Hepatocyte (in vitro differentiated cells): ENCODE results near the gene NPW. TPM values are rescaled to one million over a fixed set of nuclear protein-coding genes. Genes with fewer than 3 reads are reported as not detected.

ENCODE experiments used
- DNase-seq: peaks from one replicate; pipeline ENCODE4 v3.0.0-alpha.2; 2016; ENCODE audit warnings: low spot score
- H2AFZ ChIP-seq: fragments of 200-600 bp; sonication (generic); 2 replicates; pipeline ENCODE4 v1.6.0; 2016; ENCODE audit warnings: antibody characterized with exemption, mild to moderate bottlenecking
- H3K27ac ChIP-seq: fragments of 200-600 bp; sonication (generic); 2 replicates; pipeline ENCODE4 v1.5.1; 2016; ENCODE audit warnings: mild to moderate bottlenecking
- H3K27me3 ChIP-seq: fragments of 200-600 bp; sonication (generic); 2 replicates; pipeline ENCODE4 v1.6.1; 2016
- H3K36me3 ChIP-seq: fragments of 200-600 bp; sonication (generic); replicated peaks from 2 replicates; pipeline ENCODE4 v1.5.1; 2016; ENCODE audit warnings: low read depth; ENCODE audit not compliant: insufficient read depth
- H3K4me1 ChIP-seq: fragments of 200-600 bp; sonication (generic); 2 replicates; pipeline ENCODE4 v1.5.1; 2016; ENCODE audit warnings: mild to moderate bottlenecking, moderate library complexity; ENCODE audit not compliant: insufficient read depth
- H3K4me2 ChIP-seq: fragments of 200-600 bp; sonication (generic); 2 replicates; pipeline ENCODE4 v1.6.0; 2016
- H3K4me3 ChIP-seq: fragments of 200-600 bp; sonication (generic); 2 replicates; pipeline ENCODE4 v1.5.1; 2016; ENCODE audit warnings: mild to moderate bottlenecking
- H3K79me2 ChIP-seq: fragments of 200-600 bp; sonication (generic); 2 replicates; pipeline ENCODE4 v1.6.0; 2017; ENCODE audit warnings: mild to moderate bottlenecking
- H3K9me2 ChIP-seq: fragments of 200-600 bp; sonication (generic); replicated peaks from 2 replicates; pipeline ENCODE4 v1.6.0; 2017; ENCODE audit warnings: mild to moderate bottlenecking; ENCODE audit not compliant: insufficient read depth
- H3K9me3 ChIP-seq: fragments of 200-600 bp; sonication (generic); 2 replicates; pipeline ENCODE4 v1.5.1; 2016; ENCODE audit warnings: low read depth, mild to moderate bottlenecking
- H4K20me1 ChIP-seq: fragments of 200-600 bp; sonication (generic); 2 replicates; pipeline ENCODE4 v1.6.0; 2016; ENCODE audit warnings: mild to moderate bottlenecking; ENCODE audit not compliant: insufficient read depth, poor library complexity, severe bottlenecking
- EZH2 ChIP-seq: fragments of 200-600 bp; sonication (generic); IDR thresholded peaks from 2 replicates; pipeline ENCODE4 v1.6.1; 2016; ENCODE audit warnings: antibody characterized with exemption, mild to moderate bottlenecking, borderline replicate concordance
- EZH2phosphoT487 ChIP-seq: fragments of 200-600 bp; sonication (generic); IDR thresholded peaks from one replicate; pipeline ENCODE4 v1.6.1; 2018; ENCODE audit warnings: antibody characterized with exemption, mild to moderate bottlenecking, low read depth, moderate library complexity; ENCODE audit not compliant: unreplicated experiment, severe bottlenecking
- WGBS: methylation state at CpG from one replicate; pipeline ENCODE4 v1.1.6; 2016; ENCODE audit warnings: low lambda C conversion rate; ENCODE audit errors: missing lambda C conversion rate; 5-methylcytosine and 5-hydroxymethylcytosine counted together
- polyA plus RNA-seq: library from polyadenylated mRNA; unstranded; fragments of >200 nt; fragmentation: Nextera tagmentation; extraction: Ambion mirVana; gene quantifications from 2 replicates; pipeline ENCODE4 v1.2.1, GENCODE V29; 2016
- total RNA-seq: library from RNA; depleted of rRNA; stranded (reverse); fragments of >200 nt; gene quantifications from 2 replicates; pipeline ENCODE4 v1.2.3, GENCODE V29; 2014
- TF ChIP-seq, protein P1 (sequence below): fragments of 200-600 bp; sonication (generic); IDR thresholded peaks from 2 replicates; pipeline ENCODE4 v1.5.1; 2016; ENCODE audit warnings: antibody characterized with exemption, mild to moderate bottlenecking; ENCODE audit not compliant: poor library complexity

NPW gene
- total and polyA plus RNA-seq, 2 experiments from 2014 or later: 2.7 to 45.2 TPM

DNA sequence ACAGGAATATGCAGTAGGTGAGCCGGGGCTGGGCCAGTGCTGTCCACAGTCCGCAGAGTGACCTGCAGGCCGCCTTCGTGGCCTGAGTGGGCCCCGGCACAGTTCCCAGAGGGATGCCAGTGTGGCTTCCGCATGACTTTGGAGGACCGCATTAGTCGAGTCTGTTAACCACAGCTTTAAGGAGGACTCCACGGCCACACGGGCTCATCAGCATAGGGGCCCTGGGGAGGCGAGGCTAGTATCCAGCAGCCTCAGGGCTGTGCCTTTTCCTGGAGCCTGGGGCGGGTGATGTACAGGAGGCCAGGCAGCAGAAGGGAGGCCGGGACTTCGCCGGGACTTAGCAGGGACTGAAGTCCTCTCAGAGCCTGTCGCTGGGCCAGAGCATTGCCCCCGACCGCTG lies 41.4 kb downstream of the NPW start:
- Histone ChIP-seq H3K9me2 (no peaks in the 10 kb centered on the region), H3K4me2 (no peak overlapping the region), H3K27ac (no peak overlapping the region), H3K36me3 (no peaks in the 10 kb centered on the region), H3K79me2 (no peaks in the 10 kb centered on the region), H3K27me3 (no peaks in the 10 kb centered on the region), H4K20me1 (no peaks in the 10 kb centered on the region), H2AFZ (no peak overlapping the region), H3K4me1 (no peaks in the 10 kb centered on the region), H3K9me3 (no peaks in the 10 kb centered on the region), H3K4me3 (no peak overlapping the region)
- WGBS: 99% methylated on average over 17 of the region's 18 CpGs
- TF ChIP-seq, protein P1, sequence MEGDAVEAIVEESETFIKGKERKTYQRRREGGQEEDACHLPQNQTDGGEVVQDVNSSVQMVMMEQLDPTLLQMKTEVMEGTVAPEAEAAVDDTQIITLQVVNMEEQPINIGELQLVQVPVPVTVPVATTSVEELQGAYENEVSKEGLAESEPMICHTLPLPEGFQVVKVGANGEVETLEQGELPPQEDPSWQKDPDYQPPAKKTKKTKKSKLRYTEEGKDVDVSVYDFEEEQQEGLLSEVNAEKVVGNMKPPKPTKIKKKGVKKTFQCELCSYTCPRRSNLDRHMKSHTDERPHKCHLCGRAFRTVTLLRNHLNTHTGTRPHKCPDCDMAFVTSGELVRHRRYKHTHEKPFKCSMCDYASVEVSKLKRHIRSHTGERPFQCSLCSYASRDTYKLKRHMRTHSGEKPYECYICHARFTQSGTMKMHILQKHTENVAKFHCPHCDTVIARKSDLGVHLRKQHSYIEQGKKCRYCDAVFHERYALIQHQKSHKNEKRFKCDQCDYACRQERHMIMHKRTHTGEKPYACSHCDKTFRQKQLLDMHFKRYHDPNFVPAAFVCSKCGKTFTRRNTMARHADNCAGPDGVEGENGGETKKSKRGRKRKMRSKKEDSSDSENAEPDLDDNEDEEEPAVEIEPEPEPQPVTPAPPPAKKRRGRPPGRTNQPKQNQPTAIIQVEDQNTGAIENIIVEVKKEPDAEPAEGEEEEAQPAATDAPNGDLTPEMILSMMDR: no peak
- TF ChIP-seq EZH2phosphoT487: no peak
- no peak for TF ChIP-seq EZH2
- no peak for DNase-seq

DNA sequence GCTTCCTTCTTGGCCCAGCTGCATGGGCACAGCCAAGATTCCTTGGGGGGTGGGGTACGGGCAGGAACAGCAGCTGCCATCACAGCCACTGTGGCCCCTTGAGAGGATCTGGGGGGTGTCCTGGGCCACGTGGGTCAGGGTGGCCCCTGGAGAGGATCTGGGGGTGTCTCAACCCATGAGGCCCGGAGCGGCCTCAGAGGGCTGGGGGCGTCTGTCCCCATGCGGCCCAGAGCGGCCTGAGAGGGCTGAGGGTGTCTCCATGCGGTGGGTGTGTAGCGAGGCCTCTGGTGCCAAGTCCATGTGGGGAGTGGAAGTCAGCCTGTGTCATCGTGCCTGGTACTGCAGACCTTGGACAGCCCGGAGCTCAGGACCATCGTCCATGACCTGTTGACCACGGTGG lies 41.9 kb downstream of the NPW start:
- TF ChIP-seq EZH2 (no peak), EZH2phosphoT487 (no peak)
- TF ChIP-seq, protein P1: no peak
- Histone ChIP-seq H3K9me2 (no peaks in the 10 kb centered on the region), H3K27me3 (no peaks in the 10 kb centered on the region), H3K4me1 (no peaks in the 10 kb centered on the region), H3K4me2 (no peak overlapping the region), H3K4me3 (no peak overlapping the region), H3K79me2 (no peaks in the 10 kb centered on the region), H2AFZ (no peak overlapping the region), H3K36me3 (no peaks in the 10 kb centered on the region), H3K9me3 (no peaks in the 10 kb centered on the region), H3K27ac (no peak overlapping the region), H4K20me1 (no peaks in the 10 kb centered on the region)
- WGBS: 97% methylated on average over 13 of the region's 13 CpGs
- no peak for DNase-seq

DNA sequence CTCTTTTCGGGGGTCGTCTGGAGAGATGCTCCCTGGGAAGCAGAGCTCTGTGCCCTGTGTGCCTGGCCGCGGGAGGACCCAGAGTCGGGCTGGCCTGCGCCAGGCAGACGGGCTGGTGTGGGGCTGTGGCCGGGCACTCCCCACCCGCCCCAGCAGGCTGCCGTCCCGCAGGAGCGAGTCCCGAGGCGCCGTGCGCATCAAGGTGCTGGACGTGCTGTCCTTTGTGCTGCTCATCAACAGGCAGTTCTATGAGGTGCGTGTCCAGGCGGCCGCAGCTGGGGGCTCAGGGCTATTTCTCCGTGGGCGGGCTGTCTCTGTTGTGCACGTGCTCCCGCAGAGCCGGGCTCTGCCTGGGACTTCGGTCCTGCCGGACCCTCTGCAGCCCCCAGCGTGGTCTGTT lies 43.2 kb downstream of the NPW start:
- Histone ChIP-seq H3K79me2 (no peaks in the 10 kb centered on the region), H2AFZ (no peak overlapping the region), H3K27me3 (no peaks in the 10 kb centered on the region), H3K27ac (no peak overlapping the region), H3K36me3 (no peaks in the 10 kb centered on the region), H3K4me2 (no peak overlapping the region), H3K9me2 (no peaks in the 10 kb centered on the region), H4K20me1 (no peaks in the 10 kb centered on the region), H3K4me1 (no peaks in the 10 kb centered on the region), H3K4me3 (no peak overlapping the region), H3K9me3 (no peaks in the 10 kb centered on the region)
- no peak for DNase-seq
- TF ChIP-seq EZH2 (no peak), EZH2phosphoT487 (no peak)
- TF ChIP-seq, protein P1: no peak
- WGBS: 97% methylated on average over 27 of the region's 28 CpGs

DNA sequence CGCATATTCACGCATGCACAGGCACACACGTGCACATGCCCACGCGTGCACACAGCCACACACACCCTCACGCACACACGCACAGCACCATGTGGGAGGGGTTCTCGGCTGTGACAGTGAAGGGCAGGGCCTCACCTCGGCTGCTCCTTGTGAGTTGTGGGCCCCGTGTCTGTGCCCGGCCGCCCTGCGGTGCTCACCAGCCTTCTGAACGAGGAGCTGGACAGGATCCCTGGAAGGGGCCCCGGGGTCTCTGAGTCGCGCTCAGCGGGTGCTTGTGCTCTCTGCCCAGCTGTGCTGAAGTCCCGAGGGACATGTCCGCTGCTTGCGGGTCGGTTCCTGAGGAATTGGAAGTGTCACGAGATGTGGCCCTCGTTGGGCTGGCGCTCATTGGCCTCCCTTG lies 44.3 kb downstream of the NPW start:
- TF ChIP-seq, protein P1: no peak
- TF ChIP-seq EZH2 (no peak), EZH2phosphoT487 (no peak)
- Histone ChIP-seq H3K4me1 (no peaks in the 10 kb centered on the region), H2AFZ (no peak overlapping the region), H3K9me2 (no peaks in the 10 kb centered on the region), H3K4me2 (no peak overlapping the region), H3K27me3 (no peaks in the 10 kb centered on the region), H3K9me3 (no peaks in the 10 kb centered on the region), H4K20me1 (no peaks in the 10 kb centered on the region), H3K36me3 (no peaks in the 10 kb centered on the region), H3K4me3 (no peak overlapping the region), H3K27ac (no peak overlapping the region), H3K79me2 (no peaks in the 10 kb centered on the region)
- DNase-seq: no peak
- WGBS: 98% methylated on average over 24 of the region's 25 CpGs
